RWPE2 (cell line): ENCODE results near the gene GLDN.

ENCODE experiments used
- ATAC-seq: fragments of 200-7000 bp; cut with Tn5 transposase; 3 replicates; pipeline ENCODE4 v1.9.1; 2021; ENCODE audit warnings: low read depth
- DNase-seq: peaks from one replicate; pipeline ENCODE4 v3.0.0-alpha.2; 2020; ENCODE audit warnings: low spot score
- H3K27ac ChIP-seq: fragments of 450-650 bp; 2 replicates; pipeline ENCODE4 v1.5.1; 2017; ENCODE audit warnings: mild to moderate bottlenecking; ENCODE audit not compliant: poor library complexity, severe bottlenecking
- H3K27me3 ChIP-seq: fragments of 250-450 bp; sonication (Bioruptor Pico); 2 replicates; pipeline ENCODE4 v1.5.1; 2021; ENCODE audit warnings: mild to moderate bottlenecking, moderate library complexity; ENCODE audit not compliant: insufficient read depth, poor library complexity, severe bottlenecking
- H3K36me3 ChIP-seq: fragments of 250-450 bp; sonication (Bioruptor Pico); 2 replicates; pipeline ENCODE4 v1.5.1; 2020; ENCODE audit warnings: low read depth, mild to moderate bottlenecking, moderate library complexity
- H3K4me1 ChIP-seq: fragments of 250-450 bp; sonication (Bioruptor Pico); 2 replicates; pipeline ENCODE4 v1.5.1; 2021; ENCODE audit warnings: mild to moderate bottlenecking, moderate library complexity; ENCODE audit not compliant: insufficient read depth, poor library complexity, severe bottlenecking
- H3K4me3 ChIP-seq: fragments of 250-450 bp; sonication (Bioruptor Pico); 2 replicates; pipeline ENCODE4 v1.5.1; 2021; ENCODE audit warnings: mild to moderate bottlenecking, moderate library complexity; ENCODE audit not compliant: severe bottlenecking
- H3K9me3 ChIP-seq: fragments of 250-450 bp; sonication (Bioruptor Pico); 2 replicates; pipeline ENCODE4 v1.5.1; 2021; ENCODE audit warnings: mild to moderate bottlenecking, moderate library complexity; ENCODE audit not compliant: severe bottlenecking
- CTCF ChIP-seq: fragments of 450-650 bp; IDR thresholded peaks from one replicate; pipeline ENCODE4 v1.5.1; 2017; ENCODE audit warnings: mild to moderate bottlenecking, moderate library complexity; ENCODE audit not compliant: poor library complexity, severe bottlenecking

Gene GLDN

GRCh38 chr15:51403072-51403878 is 61.8 kb downstream of the GLDN start:
- Histone ChIP-seq H3K4me1 (no peaks in the 10 kb centered on the region), H3K27me3 (no peaks in the 10 kb centered on the region), H3K4me3 (no peak overlapping the region), H3K9me3 (no peaks in the 10 kb centered on the region), H3K36me3 (no peaks in the 10 kb centered on the region), H3K27ac (no peak overlapping the region)
- TF ChIP-seq CTCF: peak; percentile 80
- ATAC-seq (peak; percentile 33; the same call in 2 of the 3 replicates), DNase-seq (no peak)

- no peaks in the 10 kb centered on the region for H3K36me3 ChIP-seq
- ATAC-seq: no peak; the same call in 2 of the 3 replicates
These were observed 62.7 kb downstream of the GLDN start for GRCh38 chr15:51403946-51404695.

GRCh38 chr15:51405693-51406523 is 64.5 kb downstream of the GLDN start:
- Histone ChIP-seq H3K27ac (no peak overlapping the region), H3K9me3 (no peaks in the 10 kb centered on the region), H3K36me3 (no peaks in the 10 kb centered on the region), H3K4me1 (no peaks in the 10 kb centered on the region), H3K4me3 (no peak overlapping the region), H3K27me3 (no peaks in the 10 kb centered on the region)
- no peak for TF ChIP-seq CTCF
- ATAC-seq (no peak), DNase-seq (no peak)

More at GRCh38 chr15:51403946-51404695, 62.7 kb downstream of the GLDN start:
- Histone ChIP-seq H3K27me3 (no peaks in the 10 kb centered on the region), H3K4me1 (no peaks in the 10 kb centered on the region), H3K9me3 (no peaks in the 10 kb centered on the region), H3K27ac (no peak overlapping the region), H3K4me3 (no peak overlapping the region)
- TF ChIP-seq CTCF: no peak
- no peak for DNase-seq

- H3K4me3 ChIP-seq: no peak overlapping the region
- no peaks in the 10 kb centered on the region for H3K9me3 ChIP-seq
- no peaks in the 10 kb centered on the region for H3K36me3 ChIP-seq
- DNase-seq (no peak), ATAC-seq (no peak)
- TF ChIP-seq CTCF: no peak
- no peaks in the 10 kb centered on the region for H3K27me3 ChIP-seq
- H3K27ac ChIP-seq: no peak overlapping the region
- no peaks in the 10 kb centered on the region for H3K4me1 ChIP-seq
These were observed 72.9 kb downstream of the GLDN start for GRCh38 chr15:51414256-51414860.
